HEK293 (cell line): ENCODE results near the gene KCNMB2.

Experiments used
- CTCF ChIA-PET: fragments of 350-600 bp; formaldehyde crosslinking; extraction: SDS; loops from one replicate; lab custom pipeline; 2021; ENCODE audit warnings: antibody characterized with exemption; lab: Yijun Ruan, JAX
- POLR2A ChIA-PET: fragments of 300-600 bp; formaldehyde crosslinking; extraction: SDS; loops from one replicate; lab custom pipeline; 2020; ENCODE audit warnings: antibody characterized with exemption, inconsistent platforms; lab: Yijun Ruan, JAX
- H3K27ac ChIP-seq: fragments of 200-500 bp; sonication (Bioruptor generic); 2 replicates; pipeline ENCODE4 v1.5.1; 2014; ENCODE audit warnings: low read depth, low read length, control low read depth, inconsistent platforms; ENCODE audit errors: extremely low read depth
- H3K36me3 ChIP-seq, 2 experiments: fragments of 200-500 bp in 1 of 2; sonication (Bioruptor generic) in 1 of 2; 1 replicate in 1 of 2; 2 replicates in 1 of 2; pipeline ENCODE4 v1.5.1; 2014 to 2017; ENCODE audit warnings: inconsistent platforms in 2 of 2, low read length in 2 of 2; ENCODE audit not compliant: control insufficient read depth in 2 of 2, insufficient read depth in 1 of 2
- H3K4me1 ChIP-seq: fragments of 200-500 bp; sonication (Bioruptor generic); 2 replicates; pipeline ENCODE4 v1.5.1; 2014; ENCODE audit warnings: mild to moderate bottlenecking, low read length, inconsistent platforms; ENCODE audit not compliant: control insufficient read depth, insufficient read depth
- H3K4me3 ChIP-seq: 2 replicates; pipeline ENCODE4 v1.5.1; 2011; ENCODE audit warnings: low read depth, mild to moderate bottlenecking, control low read depth, low read length, moderate library complexity
- H3K9me3 ChIP-seq: fragments of 200-500 bp; sonication (Bioruptor generic); 2 replicates; pipeline ENCODE4 v1.5.1; 2014; ENCODE audit warnings: low read depth, low read length, inconsistent platforms; ENCODE audit not compliant: control insufficient read depth, insufficient read depth
- EGR2 ChIP-seq: fragments of 450-650 bp; formaldehyde crosslinking; IDR thresholded peaks from 2 replicates; pipeline ENCODE4 v1.5.1; 2016; ENCODE audit warnings: low read depth, missing biosample characterization, missing genetic modification characterization
- HOXD13 ChIP-seq: sonication (generic); formaldehyde crosslinking; IDR thresholded peaks from 2 replicates; pipeline ENCODE4 v1.8.0; 2022; ENCODE audit warnings: missing genetic modification reagents, borderline replicate concordance
- PBX3 ChIP-seq: sonication (generic); formaldehyde crosslinking; IDR thresholded peaks from 2 replicates; pipeline ENCODE4 v1.8.1; 2022; ENCODE audit warnings: mild to moderate bottlenecking, moderate library complexity, missing genetic modification reagents
- SALL2 ChIP-seq: fragments of 450-650 bp; formaldehyde crosslinking; IDR thresholded peaks from 2 replicates; pipeline ENCODE4 v1.5.0; 2017; ENCODE audit warnings: missing biosample characterization, mild to moderate bottlenecking, missing genetic modification characterization, borderline replicate concordance
- TCF7L2 ChIP-seq: IDR thresholded peaks from 2 replicates; pipeline ENCODE4 v1.6.1; 2011; ENCODE audit warnings: low read depth, mild to moderate bottlenecking, inconsistent platforms, low read length, moderate library complexity, borderline replicate concordance
- ZBTB49 ChIP-seq: fragments of 450-650 bp; formaldehyde crosslinking; IDR thresholded peaks from 2 replicates; pipeline ENCODE4 v1.5.1; 2016; ENCODE audit warnings: missing biosample characterization, missing genetic modification characterization, low read depth
- ZEB2 ChIP-seq: fragments of 450-650 bp; formaldehyde crosslinking; IDR thresholded peaks from 2 replicates; pipeline ENCODE4 v1.5.1; 2016; ENCODE audit warnings: missing biosample characterization, missing genetic modification characterization
- ZNF10 ChIP-seq: fragments of 450-650 bp; formaldehyde crosslinking; IDR thresholded peaks from 2 replicates; pipeline ENCODE4 v1.5.1; 2017; ENCODE audit warnings: missing biosample characterization, missing genetic modification characterization
- ZNF18 ChIP-seq: fragments of 450-650 bp; formaldehyde crosslinking; IDR thresholded peaks from 2 replicates; pipeline ENCODE4 v1.5.1; 2016; ENCODE audit warnings: missing biosample characterization, missing genetic modification characterization
- ZNF202 ChIP-seq: fragments of 450-650 bp; formaldehyde crosslinking; IDR thresholded peaks from 2 replicates; pipeline ENCODE4 v1.5.1; 2016; ENCODE audit warnings: missing biosample characterization, missing genetic modification characterization, borderline replicate concordance
- ZNF302 ChIP-seq: fragments of 450-650 bp; formaldehyde crosslinking; IDR thresholded peaks from 2 replicates; pipeline ENCODE4 v1.5.1; 2016; ENCODE audit warnings: missing biosample characterization, missing genetic modification characterization, low read depth
- ZNF350 ChIP-seq: fragments of 450-650 bp; formaldehyde crosslinking; IDR thresholded peaks from 2 replicates; pipeline ENCODE4 v1.5.0; 2017; ENCODE audit warnings: missing biosample characterization, mild to moderate bottlenecking, missing genetic modification characterization
- ZNF416 ChIP-seq: fragments of 450-650 bp; formaldehyde crosslinking; IDR thresholded peaks from 2 replicates; pipeline ENCODE4 v1.5.1; 2016; ENCODE audit warnings: missing biosample characterization, missing genetic modification characterization
- ZNF521 ChIP-seq: fragments of 450-650 bp; formaldehyde crosslinking; IDR thresholded peaks from 2 replicates; pipeline ENCODE4 v1.5.1; 2017; ENCODE audit warnings: missing biosample characterization, mild to moderate bottlenecking, missing genetic modification characterization
- ZNF558 ChIP-seq: fragments of 450-650 bp; formaldehyde crosslinking; IDR thresholded peaks from 2 replicates; pipeline ENCODE4 v1.5.1; 2016; ENCODE audit warnings: missing biosample characterization, missing genetic modification characterization
- ZNF600 ChIP-seq: fragments of 450-650 bp; formaldehyde crosslinking; IDR thresholded peaks from 2 replicates; pipeline ENCODE4 v1.5.1; 2016; ENCODE audit warnings: missing biosample characterization, missing genetic modification characterization
- ZNF677 ChIP-seq: fragments of 450-650 bp; IDR thresholded peaks from 2 replicates; pipeline ENCODE4 v1.5.0; 2018; ENCODE audit warnings: missing biosample characterization, mild to moderate bottlenecking, missing genetic modification characterization, moderate library complexity
- ZNF707 ChIP-seq: fragments of 450-650 bp; formaldehyde crosslinking; IDR thresholded peaks from 2 replicates; pipeline ENCODE4 v1.5.1; 2016; ENCODE audit warnings: missing biosample characterization, missing genetic modification characterization
- ZNF76 ChIP-seq: fragments of 450-650 bp; formaldehyde crosslinking; IDR thresholded peaks from 2 replicates; pipeline ENCODE4; 2016; ENCODE audit warnings: low read depth, missing biosample characterization, missing genetic modification characterization, borderline replicate concordance
- ZNF776 ChIP-seq: fragments of 450-650 bp; formaldehyde crosslinking; IDR thresholded peaks from 2 replicates; pipeline ENCODE4 v1.5.0; 2017; ENCODE audit warnings: missing biosample characterization, missing genetic modification characterization, borderline replicate concordance
- ZNF791 ChIP-seq: fragments of 450-650 bp; formaldehyde crosslinking; IDR thresholded peaks from 2 replicates; pipeline ENCODE4 v1.5.1; 2016; ENCODE audit warnings: missing biosample characterization, missing genetic modification characterization
- ZNF792 ChIP-seq: fragments of 450-650 bp; formaldehyde crosslinking; IDR thresholded peaks from 2 replicates; pipeline ENCODE4 v1.5.1; 2016; ENCODE audit warnings: missing biosample characterization, missing genetic modification characterization
- ZNF837 ChIP-seq: fragments of 450-650 bp; formaldehyde crosslinking; IDR thresholded peaks from 2 replicates; pipeline ENCODE4 v1.5.1; 2016; ENCODE audit warnings: missing biosample characterization, missing genetic modification characterization
- ZXDB ChIP-seq: fragments of 450-650 bp; formaldehyde crosslinking; IDR thresholded peaks from 2 replicates; pipeline ENCODE4 v1.5.1; 2016; ENCODE audit warnings: missing biosample characterization, missing genetic modification characterization

KCNMB2 gene

GRCh38 chr3:178658694-178659325 is 122.6 kb downstream of the KCNMB2 start:
- no peaks in the 10 kb centered on the region for H3K36me3 ChIP-seq
- no peak overlapping the region for H3K4me3 ChIP-seq
- no peaks in the 10 kb centered on the region for H3K4me1 ChIP-seq
- CTCF ChIA-PET = interaction anchor here (0.6 kb wide), 1 partner anchor 133 kb away, joined by 3 read pairs; no protein-coding TSS in a partner anchor
- POLR2A ChIA-PET = no interaction called here
- no peak for TF ChIP-seq ZBTB49 (tag by site-specific recombination)
- no peak for TF ChIP-seq ZNF791
- TF ChIP-seq ZXDB = no peak
- no peak for TF ChIP-seq ZNF600 (tag by site-specific recombination)
- no peak for TF ChIP-seq ZNF416 (tag by site-specific recombination)
- TF ChIP-seq ZNF677 = no peak
- TF ChIP-seq ZNF202 (tag by site-specific recombination) = no peak
- no peak for TF ChIP-seq ZNF350
- no peak for TF ChIP-seq ZNF776 (tag by site-specific recombination)
- no peak for TF ChIP-seq PBX3 (CRISPR knock-in tag)
- TF ChIP-seq EGR2 (tag by site-specific recombination) = no peak
- no peak for TF ChIP-seq ZNF10 (tag by site-specific recombination)
- no peak for TF ChIP-seq ZEB2 (tag by site-specific recombination)
- no peak for TF ChIP-seq ZNF521 (tag by site-specific recombination)
- TF ChIP-seq TCF7L2 = no peak
- TF ChIP-seq ZNF76 (tag by site-specific recombination) = no peak
- no peak for TF ChIP-seq SALL2 (tag by site-specific recombination)
- no peak for TF ChIP-seq HOXD13 (CRISPR knock-in tag)
- H3K27ac ChIP-seq = no peak overlapping the region
- no peaks in the 10 kb centered on the region for H3K9me3 ChIP-seq

GRCh38 chr3:178663201-178663934 is 127.1 kb downstream of the KCNMB2 start:
- CTCF ChIA-PET = no interaction called here
- no peak for TF ChIP-seq ZNF558 (tag by site-specific recombination)
- TF ChIP-seq ZNF707 (tag by site-specific recombination) = no peak
- TF ChIP-seq ZNF837 = no peak
- no peak for TF ChIP-seq SALL2 (tag by site-specific recombination)
- no peak for TF ChIP-seq ZXDB
- TF ChIP-seq ZNF302 = no peak
- TF ChIP-seq ZNF792 (tag by site-specific recombination) = no peak
- TF ChIP-seq ZNF18 (tag by site-specific recombination) = no peak
- Histone ChIP-seq H3K9me3 (no peaks in the 10 kb centered on the region), H3K4me1 (no peaks in the 10 kb centered on the region), H3K36me3 (no peaks in the 10 kb centered on the region), H3K27ac (no peak overlapping the region), H3K4me3 (no peak overlapping the region)
- POLR2A ChIA-PET = no interaction called here
